Osteoblast (primary cell): Measurements from ENCODE around the gene HSPA1B. TPM values are rescaled to one million over a fixed set of nuclear protein-coding genes. Genes with fewer than 3 reads are reported as not detected.
"Not testable (repeated sequence)": the region's sequence is repeated elsewhere in the genome, so short reads cannot be mapped to it uniquely, and the experiment has no call there.

Source experiments
- DNase-seq: peaks from one replicate; pipeline ENCODE4 v3.0.0; 2011; ENCODE audit warnings: low spot score, mixed read lengths; ENCODE audit not compliant: insufficient read length; ENCODE audit errors: missing footprints
- H2AFZ ChIP-seq: 2 replicates; pipeline ENCODE4 v1.6.0; 2011; ENCODE audit warnings: mild to moderate bottlenecking, low read length
- H3K27ac ChIP-seq: 2 replicates; pipeline ENCODE4 v1.5.1; 2011; ENCODE audit warnings: mild to moderate bottlenecking, low read depth, low read length, moderate library complexity
- H3K27me3 ChIP-seq: 2 replicates; pipeline ENCODE4 v1.6.0; 2012; ENCODE audit warnings: mild to moderate bottlenecking, control low read depth, inconsistent platforms, low read length, moderate library complexity; ENCODE audit not compliant: insufficient read depth
- H3K36me3 ChIP-seq: 2 replicates; pipeline ENCODE4 v1.5.1; 2011; ENCODE audit warnings: mild to moderate bottlenecking, low read length, control low read depth, moderate library complexity; ENCODE audit not compliant: insufficient read depth
- H3K4me1 ChIP-seq: 2 replicates; pipeline ENCODE4 v1.5.1; 2011; ENCODE audit warnings: mild to moderate bottlenecking, low read length, control low read depth, moderate library complexity; ENCODE audit not compliant: insufficient read depth
- H3K4me2 ChIP-seq: 2 replicates; pipeline ENCODE4 v1.6.0; 2011; ENCODE audit warnings: mild to moderate bottlenecking, low read length; ENCODE audit not compliant: insufficient read depth
- H3K4me3 ChIP-seq: fragments of 200-600 bp; sonication (generic); 3 replicates; pipeline ENCODE4 v1.5.1; 2012; ENCODE audit warnings: mild to moderate bottlenecking, low read length, inconsistent platforms; ENCODE audit not compliant: insufficient read depth
- H3K79me2 ChIP-seq: 2 replicates; pipeline ENCODE4 v1.6.0; 2012; ENCODE audit warnings: mild to moderate bottlenecking, low read length, control low read depth, inconsistent platforms; ENCODE audit not compliant: insufficient read depth
- H3K9me3 ChIP-seq: 2 replicates; pipeline ENCODE4 v1.5.1; 2011; ENCODE audit warnings: low read depth, low read length, control low read depth
- H4K20me1 ChIP-seq: 2 replicates; pipeline ENCODE4 v1.6.0; 2012; ENCODE audit warnings: mild to moderate bottlenecking, low read length, control low read depth; ENCODE audit not compliant: insufficient read depth
- total RNA-seq: library from RNA; depleted of rRNA; stranded (reverse); fragments of >200 nt; gene quantifications from 2 replicates; pipeline ENCODE4 v1.2.3, GENCODE V29; 2012
- TF ChIP-seq, protein P1 (sequence below): IDR thresholded peaks from 2 replicates; pipeline ENCODE4 v1.5.1; 2011; ENCODE audit warnings: mild to moderate bottlenecking, low read depth, low read length, moderate library complexity; ENCODE audit errors: extremely low read depth

The HSPA1B gene
- total RNA-seq, 1 donor: 59.7 TPM

DNA sequence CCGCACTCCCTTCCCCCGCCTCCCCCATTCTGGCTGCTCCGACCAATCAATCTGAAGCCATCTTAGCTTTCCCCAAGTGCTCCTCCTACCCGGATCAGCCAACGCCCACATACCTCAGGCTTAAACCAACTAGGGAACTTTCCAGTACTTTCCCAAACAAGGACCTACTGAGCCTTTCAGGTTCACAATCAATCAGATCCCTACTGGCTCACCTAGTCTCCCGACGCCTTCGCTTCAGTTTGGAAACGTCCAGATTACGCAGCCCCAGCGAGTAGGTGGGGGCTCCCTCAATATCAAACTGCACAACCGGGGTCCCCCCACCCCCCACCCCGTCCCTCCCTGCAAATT lies 12.9 kb upstream of the HSPA1B start:
- TF ChIP-seq, protein P1, sequence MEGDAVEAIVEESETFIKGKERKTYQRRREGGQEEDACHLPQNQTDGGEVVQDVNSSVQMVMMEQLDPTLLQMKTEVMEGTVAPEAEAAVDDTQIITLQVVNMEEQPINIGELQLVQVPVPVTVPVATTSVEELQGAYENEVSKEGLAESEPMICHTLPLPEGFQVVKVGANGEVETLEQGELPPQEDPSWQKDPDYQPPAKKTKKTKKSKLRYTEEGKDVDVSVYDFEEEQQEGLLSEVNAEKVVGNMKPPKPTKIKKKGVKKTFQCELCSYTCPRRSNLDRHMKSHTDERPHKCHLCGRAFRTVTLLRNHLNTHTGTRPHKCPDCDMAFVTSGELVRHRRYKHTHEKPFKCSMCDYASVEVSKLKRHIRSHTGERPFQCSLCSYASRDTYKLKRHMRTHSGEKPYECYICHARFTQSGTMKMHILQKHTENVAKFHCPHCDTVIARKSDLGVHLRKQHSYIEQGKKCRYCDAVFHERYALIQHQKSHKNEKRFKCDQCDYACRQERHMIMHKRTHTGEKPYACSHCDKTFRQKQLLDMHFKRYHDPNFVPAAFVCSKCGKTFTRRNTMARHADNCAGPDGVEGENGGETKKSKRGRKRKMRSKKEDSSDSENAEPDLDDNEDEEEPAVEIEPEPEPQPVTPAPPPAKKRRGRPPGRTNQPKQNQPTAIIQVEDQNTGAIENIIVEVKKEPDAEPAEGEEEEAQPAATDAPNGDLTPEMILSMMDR: no peak
- no peaks in the 10 kb centered on the region for H3K27me3 ChIP-seq

DNA sequence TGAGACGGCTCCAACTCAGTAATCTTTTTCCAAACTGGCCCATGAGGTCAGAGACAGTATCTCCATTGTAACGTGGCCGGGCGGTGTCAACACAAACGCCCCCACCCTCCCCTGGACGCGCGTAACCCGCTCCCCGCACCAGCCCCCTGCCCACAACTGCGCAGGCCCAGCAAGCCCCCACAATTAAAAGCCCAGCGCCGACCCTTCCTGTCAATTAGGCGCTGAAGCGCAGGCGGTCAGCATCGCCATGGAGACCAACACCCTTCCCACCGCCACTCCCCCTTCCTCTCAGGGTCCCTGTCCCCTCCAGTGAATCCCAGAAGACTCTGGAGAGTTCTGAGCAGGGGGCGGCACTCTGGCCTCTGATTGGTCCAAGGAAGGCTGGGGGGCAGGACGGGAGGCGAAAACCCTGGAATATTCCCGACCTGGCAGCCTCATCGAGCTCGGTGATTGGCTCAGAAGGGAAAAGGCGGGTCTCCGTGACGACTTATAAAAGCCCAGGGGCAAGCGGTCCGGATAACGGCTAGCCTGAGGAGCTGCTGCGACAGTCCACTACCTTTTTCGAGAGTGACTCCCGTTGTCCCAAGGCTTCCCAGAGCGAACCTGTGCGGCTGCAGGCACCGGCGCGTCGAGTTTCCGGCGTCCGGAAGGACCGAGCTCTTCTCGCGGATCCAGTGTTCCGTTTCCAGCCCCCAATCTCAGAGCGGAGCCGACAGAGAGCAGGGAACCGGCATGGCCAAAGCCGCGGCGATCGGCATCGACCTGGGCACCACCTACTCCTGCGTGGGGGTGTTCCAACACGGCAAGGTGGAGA lies 12.3 kb upstream of the HSPA1B start, which contains the start of the genes HSPA1A and HSPA1L:
HSPA1A (plus strand) TSS at position 519 of the 814 bp plus-strand sequence; CDS start at position 733, 214 bp downstream.
HSPA1L (minus strand) TSS at position 259 of the 814 bp plus-strand sequence. CDS start 3,311 bp downstream, outside the sequence.
- peaks cover 25% of the 10 kb centered on the region for H3K4me1 ChIP-seq
- peak within 1 kb of the TSS; percentile 84 for H3K4me2 ChIP-seq
- peak within 1 kb of the TSS; percentile 84 for H2AFZ ChIP-seq
- H3K4me3 ChIP-seq: peak within 1 kb of the TSS; percentile 75
- no peaks in the 10 kb centered on the region for H4K20me1 ChIP-seq
- H3K79me2 ChIP-seq: peaks cover 4% of the 10 kb centered on the region
- DNase-seq: peak; percentile 96
- H3K27me3 ChIP-seq: no peaks in the 10 kb centered on the region
- no peaks in the 10 kb centered on the region for H3K36me3 ChIP-seq
- TF ChIP-seq, protein P1: no peak
- no peaks in the 10 kb centered on the region for H3K9me3 ChIP-seq
- peak within 1 kb of the TSS; percentile 76 for H3K27ac ChIP-seq

More for the DNA sequence above, 12.9 kb upstream of the HSPA1B start:
- H3K27ac ChIP-seq: peak overlapping the region; percentile 76
- H3K36me3 ChIP-seq: no peaks in the 10 kb centered on the region
- DNase-seq: peak; percentile 97
- H4K20me1 ChIP-seq: no peaks in the 10 kb centered on the region
- peak overlapping the region; percentile 81 for H2AFZ ChIP-seq
- peaks cover 4% of the 10 kb centered on the region for H3K79me2 ChIP-seq
- H3K4me2 ChIP-seq: peak overlapping the region; percentile 84
- H3K9me3 ChIP-seq: no peaks in the 10 kb centered on the region
- peak overlapping the region; percentile 75 for H3K4me3 ChIP-seq
- peaks cover 25% of the 10 kb centered on the region for H3K4me1 ChIP-seq

DNA sequence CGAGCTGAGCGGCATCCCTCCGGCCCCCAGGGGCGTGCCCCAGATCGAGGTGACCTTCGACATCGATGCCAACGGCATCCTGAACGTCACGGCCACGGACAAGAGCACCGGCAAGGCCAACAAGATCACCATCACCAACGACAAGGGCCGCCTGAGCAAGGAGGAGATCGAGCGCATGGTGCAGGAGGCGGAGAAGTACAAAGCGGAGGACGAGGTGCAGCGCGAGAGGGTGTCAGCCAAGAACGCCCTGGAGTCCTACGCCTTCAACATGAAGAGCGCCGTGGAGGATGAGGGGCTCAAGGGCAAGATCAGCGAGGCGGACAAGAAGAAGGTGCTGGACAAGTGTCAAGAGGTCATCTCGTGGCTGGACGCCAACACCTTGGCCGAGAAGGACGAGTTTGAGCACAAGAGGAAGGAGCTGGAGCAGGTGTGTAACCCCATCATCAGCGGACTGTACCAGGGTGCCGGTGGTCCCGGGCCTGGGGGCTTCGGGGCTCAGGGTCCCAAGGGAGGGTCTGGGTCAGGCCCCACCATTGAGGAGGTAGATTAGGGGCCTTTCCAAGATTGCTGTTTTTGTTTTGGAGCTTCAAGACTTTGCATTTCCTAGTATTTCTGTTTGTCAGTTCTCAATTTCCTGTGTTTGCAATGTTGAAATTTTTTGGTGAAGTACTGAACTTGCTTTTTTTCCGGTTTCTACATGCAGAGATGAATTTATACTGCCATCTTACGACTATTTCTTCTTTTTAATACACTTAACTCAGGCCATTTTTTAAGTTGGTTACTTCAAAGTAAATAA lies 10.2 kb upstream of the HSPA1B start:
- peak; percentile 55 for DNase-seq
- H4K20me1 ChIP-seq, H3K36me3 ChIP-seq, H3K9me3 ChIP-seq, H3K27me3 ChIP-seq, H3K27ac ChIP-seq, H3K79me2 ChIP-seq, H2AFZ ChIP-seq: not testable (repeated sequence)
- peak overlapping the region; percentile 67 for H3K4me3 ChIP-seq
- TF ChIP-seq, protein P1: peak; percentile 16
- H3K4me1 ChIP-seq: peaks cover 27% of the 10 kb centered on the region
- H3K4me2 ChIP-seq: peak overlapping the region; percentile 85

DNA sequence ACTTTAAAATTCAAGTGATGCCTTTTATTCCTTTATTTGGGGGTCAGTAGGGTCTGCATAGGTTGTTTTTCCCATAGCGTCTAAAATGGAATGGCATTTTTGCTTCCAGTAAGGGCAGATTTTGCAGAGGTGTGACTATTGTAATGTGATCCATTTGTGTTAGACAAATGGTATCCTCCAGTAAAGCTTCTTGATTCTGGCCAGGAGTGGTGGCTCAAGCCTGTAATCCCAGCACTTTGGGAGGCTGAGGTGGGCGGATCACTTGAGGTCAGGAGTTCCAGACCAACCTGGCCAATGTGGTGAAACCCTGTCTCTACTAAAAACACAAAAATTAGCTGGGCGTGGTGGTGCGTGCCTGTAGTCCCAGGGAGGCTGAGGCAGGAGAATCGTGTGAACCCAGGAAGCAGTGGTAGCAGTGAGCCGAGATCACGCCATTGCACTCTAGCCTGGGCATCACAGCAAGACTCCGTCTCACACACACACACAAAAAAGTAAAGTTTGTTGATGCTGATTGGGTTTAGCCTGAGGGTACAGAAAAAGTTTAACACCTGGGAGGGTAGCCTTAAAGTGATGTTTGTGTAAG lies 9.5 kb upstream of the HSPA1B start:
- H4K20me1 ChIP-seq, H3K9me3 ChIP-seq, H2AFZ ChIP-seq, H3K79me2 ChIP-seq, H3K36me3 ChIP-seq, H3K27me3 ChIP-seq: not testable (repeated sequence)
- peak overlapping the region; percentile 12 for H3K27ac ChIP-seq
- H3K4me2 ChIP-seq: peak overlapping the region; percentile 85
- peak overlapping the region; percentile 67 for H3K4me3 ChIP-seq
- H3K4me1 ChIP-seq: peaks cover 32% of the 10 kb centered on the region
- peak; percentile 78 for DNase-seq
